H9 (cell line): Measurements from ENCODE around the gene RALGAPA1. TPM values are rescaled to one million over a fixed set of nuclear protein-coding genes. Genes with fewer than 3 reads are reported as not detected.

Experiments
- DNase-seq: peaks from one replicate; pipeline ENCODE4 v3.0.0-alpha.2; 2017
- H2AFZ ChIP-seq: one replicate; pipeline ENCODE4 v1.6.1; 2013; ENCODE audit warnings: mild to moderate bottlenecking, low read length, control low read depth, moderate library complexity
- H2AK5ac ChIP-seq: 2 replicates; pipeline ENCODE4 v1.6.1; 2013; ENCODE audit warnings: low read length, control low read depth, mixed read lengths; ENCODE audit not compliant: insufficient read length
- H2BK120ac ChIP-seq: one replicate; pipeline ENCODE4 v1.6.1; 2013; ENCODE audit warnings: low read depth, mild to moderate bottlenecking, low read length, control low read depth, inconsistent platforms; ENCODE audit not compliant: poor library complexity, severe bottlenecking
- H2BK12ac ChIP-seq: 2 replicates; pipeline ENCODE4 v1.6.1; 2013; ENCODE audit warnings: low read length, control low read depth, mixed read lengths, low read depth; ENCODE audit not compliant: insufficient read length
- H2BK15ac ChIP-seq: 2 replicates; pipeline ENCODE4 v1.6.1; 2013; ENCODE audit warnings: low read depth, low read length, control low read depth
- H2BK20ac ChIP-seq: one replicate; pipeline ENCODE4 v1.6.1; 2013; ENCODE audit warnings: low read depth, mild to moderate bottlenecking, low read length, control low read depth, inconsistent platforms; ENCODE audit not compliant: poor library complexity, severe bottlenecking
- H2BK5ac ChIP-seq: 2 replicates; pipeline ENCODE4 v1.6.1; 2013; ENCODE audit warnings: low read length, control low read depth, mixed read lengths; ENCODE audit not compliant: insufficient read length
- H3K14ac ChIP-seq: 2 replicates; pipeline ENCODE4 v1.6.1; 2013; ENCODE audit warnings: low read length, control low read depth; ENCODE audit not compliant: insufficient read depth
- H3K18ac ChIP-seq: 2 replicates; pipeline ENCODE4 v1.6.1; 2013; ENCODE audit warnings: low read depth, mild to moderate bottlenecking, mixed read lengths, low read length, control low read depth; ENCODE audit not compliant: insufficient read length
- H3K23ac ChIP-seq: 2 replicates; pipeline ENCODE4 v1.6.1; 2013; ENCODE audit warnings: low read length, control low read depth, mixed read lengths, low read depth; ENCODE audit not compliant: insufficient read length
- H3K23me2 ChIP-seq: 2 replicates; pipeline ENCODE4 v1.6.1; 2013; ENCODE audit warnings: low read depth, mild to moderate bottlenecking, mixed read lengths, low read length, control low read depth; ENCODE audit not compliant: insufficient read length, poor library complexity, severe bottlenecking
- H3K27ac ChIP-seq: 2 replicates; pipeline ENCODE4 v1.5.1; 2013; ENCODE audit warnings: low read length, control low read depth, mixed read lengths, low read depth; ENCODE audit not compliant: insufficient read length
- H3K27me3 ChIP-seq: 2 replicates; pipeline ENCODE4 v1.6.1; 2013; ENCODE audit warnings: low read length, control low read depth, inconsistent platforms; ENCODE audit not compliant: insufficient read depth
- H3K4ac ChIP-seq: 2 replicates; pipeline ENCODE4 v1.6.1; 2013; ENCODE audit warnings: low read depth, mild to moderate bottlenecking, control low read depth, inconsistent platforms, low read length, moderate library complexity
- H3K4me1 ChIP-seq: 2 replicates; pipeline ENCODE4 v1.6.1; 2013; ENCODE audit warnings: low read length, control low read depth, inconsistent platforms; ENCODE audit not compliant: insufficient read depth
- H3K4me2 ChIP-seq: 2 replicates; pipeline ENCODE4 v1.6.1; 2013; ENCODE audit warnings: low read length, control low read depth, mixed read lengths; ENCODE audit not compliant: insufficient read length, insufficient read depth
- H3K56ac ChIP-seq: 2 replicates; pipeline ENCODE4 v1.6.1; 2013; ENCODE audit warnings: low read depth, mild to moderate bottlenecking, mixed read lengths, low read length, control low read depth; ENCODE audit not compliant: insufficient read length
- H3K79me1 ChIP-seq: 2 replicates; pipeline ENCODE4 v1.6.1; 2013; ENCODE audit warnings: low read depth, mild to moderate bottlenecking, moderate library complexity, low read length, control low read depth, inconsistent platforms; ENCODE audit not compliant: insufficient read depth, poor library complexity, severe bottlenecking
- H3K79me2 ChIP-seq: 2 replicates; pipeline ENCODE4 v1.6.1; 2013; ENCODE audit warnings: low read length, control low read depth, inconsistent platforms; ENCODE audit not compliant: insufficient read depth
- H3K9ac ChIP-seq: 2 replicates; pipeline ENCODE4 v1.6.1; 2013; ENCODE audit warnings: low read length, control low read depth, mixed read lengths; ENCODE audit not compliant: insufficient read length; ENCODE audit errors: extremely low read depth
- H3K9me3 ChIP-seq: one replicate; pipeline ENCODE4 v1.6.1; 2013; ENCODE audit warnings: low read depth, low read length, inconsistent platforms; ENCODE audit not compliant: control insufficient read depth
- H3T11ph ChIP-seq: one replicate; pipeline ENCODE4 v1.6.1; 2013; ENCODE audit warnings: mild to moderate bottlenecking, low read length, control low read depth, inconsistent platforms
- H4K20me1 ChIP-seq: one replicate; pipeline ENCODE4 v1.6.1; 2013; ENCODE audit not compliant: control insufficient read depth, insufficient read length, insufficient read depth
- H4K5ac ChIP-seq: 2 replicates; pipeline ENCODE4 v1.6.1; 2013; ENCODE audit warnings: low read depth, mild to moderate bottlenecking, mixed read lengths, low read length, control low read depth; ENCODE audit not compliant: insufficient read length
- H4K8ac ChIP-seq: replicated peaks from 2 replicates; pipeline ENCODE4 v1.6.1; 2013; ENCODE audit warnings: low read length, control low read depth, mixed read lengths, low read depth; ENCODE audit not compliant: insufficient read length
- H4K91ac ChIP-seq: 2 replicates; pipeline ENCODE4 v1.6.1; 2013; ENCODE audit warnings: low read depth, mild to moderate bottlenecking, moderate library complexity, mixed read lengths, low read length, control low read depth; ENCODE audit not compliant: insufficient read length
- H3K27ac Mint-ChIP-seq, 3 experiments: 2 replicates in 2 of 3; 3 replicates in 1 of 3; pipeline ENCODE4 v1.8.0; 2020 to 2021; ENCODE audit warnings: mixed read lengths in 3 of 3, mild to moderate bottlenecking in 1 of 3, moderate library complexity in 1 of 3
- H3K27me3 Mint-ChIP-seq: 2 replicates; pipeline ENCODE4 v1.8.0; 2021; ENCODE audit warnings: low read depth, mild to moderate bottlenecking, moderate library complexity, mixed read lengths
- H3K36me3 Mint-ChIP-seq, 3 experiments: 2 replicates in 2 of 3; 3 replicates in 1 of 3; pipeline ENCODE4 v1.8.0; 2020 to 2021; ENCODE audit warnings: low read depth in 3 of 3, mixed read lengths in 3 of 3; ENCODE audit not compliant: insufficient read depth in 1 of 3
- H3K4me1 Mint-ChIP-seq, 2 experiments: 2 replicates each; pipeline ENCODE4 v1.8.0; 2020; ENCODE audit warnings: mixed read lengths in 2 of 2
- H3K4me3 Mint-ChIP-seq, 2 experiments: 2 replicates in 1 of 2; 3 replicates in 1 of 2; pipeline ENCODE4 v1.8.0; 2020 to 2021; ENCODE audit warnings: mild to moderate bottlenecking in 2 of 2, mixed read lengths in 2 of 2, moderate library complexity in 1 of 2
- H3K9me3 Mint-ChIP-seq, 2 experiments: 2 replicates in 1 of 2; 3 replicates in 1 of 2; pipeline ENCODE4 v1.8.0; 2020; ENCODE audit warnings: mild to moderate bottlenecking in 2 of 2, mixed read lengths in 2 of 2, moderate library complexity in 1 of 2
- WGBS: extraction: QIAGEN DNeasy Blood & Tissue Kit; methylation state at CpG from one replicate; pipeline ENCODE4 v1.1.7; 2013; ENCODE audit warnings: missing lambda C conversion rate, low lambda C conversion rate, mixed read lengths; ENCODE audit not compliant: insufficient read length; ENCODE audit errors: extremely low coverage; 5-methylcytosine and 5-hydroxymethylcytosine counted together
- total RNA-seq: library from RNA; stranded (reverse); gene quantifications from 2 replicates; pipeline ENCODE4 v1.2.1, GENCODE V29; 2021
- TF ChIP-seq, protein P1 (sequence below): fragments of 200-600 bp; sonication (generic); conservative IDR thresholded peaks from 3 replicates; pipeline ENCODE4 v1.8.0; 2021; ENCODE audit warnings: antibody characterized with exemption, mild to moderate bottlenecking

The RALGAPA1 gene
- total RNA-seq, 1 experiment from 2014 or later: 29.8 TPM

DNA sequence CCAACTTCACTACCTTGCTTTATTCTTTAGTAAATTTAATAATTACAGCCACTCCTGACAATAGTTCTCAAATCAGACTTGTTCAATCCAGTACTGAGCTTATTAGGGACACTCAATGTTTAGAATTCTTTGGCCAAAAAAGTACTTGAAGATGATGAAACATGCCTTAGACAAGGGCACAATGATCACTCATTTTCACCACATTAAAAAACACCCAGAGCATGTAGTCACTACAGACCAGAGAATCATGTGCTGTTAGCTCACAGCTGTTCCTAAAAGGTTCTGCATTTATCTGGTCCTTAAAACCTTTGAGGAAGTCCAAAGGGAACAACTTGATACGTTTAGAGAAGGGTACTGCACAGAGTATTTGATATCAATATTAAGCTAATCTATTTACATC is 176.4 kb downstream of the RALGAPA1 start:
- Histone ChIP-seq H4K8ac (no peak overlapping the region), H2AFZ (no peak overlapping the region), H2BK20ac (no peak overlapping the region), H4K91ac (no peak overlapping the region), H4K5ac (no peak overlapping the region), H3T11ph (no peak overlapping the region), H3K23me2 (no peaks in the 10 kb centered on the region), H3K56ac (no peak overlapping the region), H3K79me2 (no peaks in the 10 kb centered on the region), H2AK5ac (no peak overlapping the region), H2BK120ac (no peak overlapping the region), H2BK15ac (no peak overlapping the region), H3K27me3 (no peaks in the 10 kb centered on the region), H2BK12ac (no peak overlapping the region), H3K4me2 (no peak overlapping the region), H3K23ac (no peak overlapping the region), H3K79me1 (no peaks in the 10 kb centered on the region), H3K4ac (no peak overlapping the region), H3K27ac (no peak overlapping the region), H4K20me1 (no peaks in the 10 kb centered on the region), H3K14ac (no peak overlapping the region), H3K18ac (no peak overlapping the region), H3K9me3 (no peaks in the 10 kb centered on the region), H3K9ac (no peak overlapping the region), H2BK5ac (no peak overlapping the region), H3K4me1 (no peaks in the 10 kb centered on the region)
- H3K27me3 Mint-ChIP-seq: no peaks in the 10 kb centered on the region
- TF ChIP-seq, protein P1, sequence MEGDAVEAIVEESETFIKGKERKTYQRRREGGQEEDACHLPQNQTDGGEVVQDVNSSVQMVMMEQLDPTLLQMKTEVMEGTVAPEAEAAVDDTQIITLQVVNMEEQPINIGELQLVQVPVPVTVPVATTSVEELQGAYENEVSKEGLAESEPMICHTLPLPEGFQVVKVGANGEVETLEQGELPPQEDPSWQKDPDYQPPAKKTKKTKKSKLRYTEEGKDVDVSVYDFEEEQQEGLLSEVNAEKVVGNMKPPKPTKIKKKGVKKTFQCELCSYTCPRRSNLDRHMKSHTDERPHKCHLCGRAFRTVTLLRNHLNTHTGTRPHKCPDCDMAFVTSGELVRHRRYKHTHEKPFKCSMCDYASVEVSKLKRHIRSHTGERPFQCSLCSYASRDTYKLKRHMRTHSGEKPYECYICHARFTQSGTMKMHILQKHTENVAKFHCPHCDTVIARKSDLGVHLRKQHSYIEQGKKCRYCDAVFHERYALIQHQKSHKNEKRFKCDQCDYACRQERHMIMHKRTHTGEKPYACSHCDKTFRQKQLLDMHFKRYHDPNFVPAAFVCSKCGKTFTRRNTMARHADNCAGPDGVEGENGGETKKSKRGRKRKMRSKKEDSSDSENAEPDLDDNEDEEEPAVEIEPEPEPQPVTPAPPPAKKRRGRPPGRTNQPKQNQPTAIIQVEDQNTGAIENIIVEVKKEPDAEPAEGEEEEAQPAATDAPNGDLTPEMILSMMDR: no peak
- WGBS: no CpG with 5 or more reads among the region's 1 CpG
- no peak overlapping the region for H3K4me3 Mint-ChIP-seq
- H3K9me3 Mint-ChIP-seq: no peaks in the 10 kb centered on the region
- peaks cover 11 to 12% of the 10 kb centered on the region in 2 experiments for H3K4me1 Mint-ChIP-seq
- H3K27ac Mint-ChIP-seq: peak overlapping the region in 1 of 3 experiments; percentile 64; a peak in 3 of 7 replicates
- H3K36me3 Mint-ChIP-seq: no peaks in the 10 kb centered on the region
- DNase-seq: no peak
